ENCODE data around the gene PAFAH1B1. TPM values are rescaled to one million over a fixed set of nuclear protein-coding genes. Genes with fewer than 3 reads are reported as not detected.
"Not testable (repeated sequence)": the region's sequence is repeated elsewhere in the genome, so short reads cannot be mapped to it uniquely, and the experiment has no call there.

Gene PAFAH1B1
- total RNA-seq, 1 experiment from 2014 or later: 49.1 TPM

DNA sequence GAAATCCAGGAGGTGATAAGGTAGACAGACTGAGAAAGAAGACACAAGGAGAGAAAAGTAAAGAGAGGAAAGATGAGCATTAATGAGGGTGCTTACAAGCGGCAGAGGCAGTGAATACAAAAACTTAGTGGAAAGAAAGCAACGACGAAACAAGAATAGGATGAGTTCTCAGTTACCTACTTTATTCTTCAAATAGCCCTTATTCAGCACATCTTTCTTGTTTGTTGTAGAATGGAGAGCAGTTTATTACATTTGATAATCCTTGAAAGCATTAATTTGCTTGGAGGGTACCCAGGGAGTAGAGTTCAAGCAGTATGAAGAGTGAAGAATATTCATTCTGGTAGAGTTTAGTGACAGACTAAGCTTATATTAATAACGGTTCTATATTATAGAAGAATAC lies 22.4 kb downstream of the PAFAH1B1 start:
- Histone ChIP-seq H3K27me3 (ENCODE audit: low read length) (no peaks in the 10 kb centered on the region), H3F3A (ENCODE audit: low read length, unreplicated experiment) (no peaks in the 10 kb centered on the region), H3K36me3 (ENCODE audit: low read depth, low read length) (0 out of 2 replicates have a peak, but pooled peaks cover under 1% of the 10 kb centered on the region), H3K4me1 (ENCODE audit: insufficient read depth, low read length) (no peaks in the 10 kb centered on the region), H3K4me3 (ENCODE audit: low read length) (no peak overlapping the region), H3K27ac (ENCODE audit: low read length) (no peak overlapping the region), H2AFZ (ENCODE audit: low read length) (no peak overlapping the region), H3K9ac (ENCODE audit: low read length) (no peak overlapping the region), H3K4me2 (ENCODE audit: low read length) (no peak overlapping the region), H3K79me2 (ENCODE audit: low read length) (peaks cover 99% of the 10 kb centered on the region), H3K9me2 (replicated peaks; ENCODE audit: low read length) (no peaks in the 10 kb centered on the region), H4K20me1 (ENCODE audit: low read length) (peaks cover 21% of the 10 kb centered on the region; the same call in 1 of the 2 replicates), H3K9me3 (ENCODE audit: low read length) (no peaks in the 10 kb centered on the region)
- DNase-seq (no peak), ATAC-seq (no peak)
- TF ChIP-seq, protein P1, sequence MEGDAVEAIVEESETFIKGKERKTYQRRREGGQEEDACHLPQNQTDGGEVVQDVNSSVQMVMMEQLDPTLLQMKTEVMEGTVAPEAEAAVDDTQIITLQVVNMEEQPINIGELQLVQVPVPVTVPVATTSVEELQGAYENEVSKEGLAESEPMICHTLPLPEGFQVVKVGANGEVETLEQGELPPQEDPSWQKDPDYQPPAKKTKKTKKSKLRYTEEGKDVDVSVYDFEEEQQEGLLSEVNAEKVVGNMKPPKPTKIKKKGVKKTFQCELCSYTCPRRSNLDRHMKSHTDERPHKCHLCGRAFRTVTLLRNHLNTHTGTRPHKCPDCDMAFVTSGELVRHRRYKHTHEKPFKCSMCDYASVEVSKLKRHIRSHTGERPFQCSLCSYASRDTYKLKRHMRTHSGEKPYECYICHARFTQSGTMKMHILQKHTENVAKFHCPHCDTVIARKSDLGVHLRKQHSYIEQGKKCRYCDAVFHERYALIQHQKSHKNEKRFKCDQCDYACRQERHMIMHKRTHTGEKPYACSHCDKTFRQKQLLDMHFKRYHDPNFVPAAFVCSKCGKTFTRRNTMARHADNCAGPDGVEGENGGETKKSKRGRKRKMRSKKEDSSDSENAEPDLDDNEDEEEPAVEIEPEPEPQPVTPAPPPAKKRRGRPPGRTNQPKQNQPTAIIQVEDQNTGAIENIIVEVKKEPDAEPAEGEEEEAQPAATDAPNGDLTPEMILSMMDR (conservative IDR thresholded peaks at IDR 0.05; ENCODE audit: low read depth, low read length): no peak
- TF ChIP-seq EZH2 (IDR thresholded peaks at IDR 0.05; ENCODE audit: low read length, unreplicated experiment): no peak
- POLR2A ChIA-PET (ENCODE audit: unreplicated experiment): no interaction called here
- intact Hi-C loops (cut with micrococcal nuclease): no loop called here
- BruUV-seq (replicated peaks): no TSS peak
- CTCF ChIA-PET: no interaction called here

DNA sequence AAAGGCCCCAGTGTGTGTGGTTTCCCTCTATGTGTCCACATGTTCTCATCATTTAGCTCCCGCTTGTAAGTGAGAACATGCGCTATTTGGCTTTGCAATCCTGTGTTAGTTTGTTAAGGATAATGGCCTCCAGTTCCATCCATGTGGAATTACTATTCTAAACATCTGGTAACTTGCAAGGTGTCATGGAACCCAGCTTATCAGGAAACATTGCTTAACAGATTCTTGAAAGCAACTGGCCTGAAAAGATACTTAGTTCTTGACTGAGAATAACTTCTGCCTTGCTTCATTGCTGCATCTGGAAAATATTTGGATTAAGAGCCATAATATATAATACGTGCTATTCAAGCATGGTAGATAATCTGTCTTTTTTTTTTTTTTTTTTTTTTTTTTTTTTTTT lies 27.8 kb downstream of the PAFAH1B1 start:
- TF ChIP-seq EZH2 (IDR thresholded peaks at IDR 0.05; ENCODE audit: low read length, unreplicated experiment): no peak
- H3K4me3 ChIP-seq (ENCODE audit: low read length): no peak overlapping the region
- BruUV-seq (replicated peaks): no TSS peak
- H3K4me2 ChIP-seq (ENCODE audit: low read length): no peak overlapping the region
- no peaks in the 10 kb centered on the region for H3K9me3 ChIP-seq (ENCODE audit: low read length)
- H3K36me3 ChIP-seq (ENCODE audit: low read depth, low read length): peaks cover 13% of the 10 kb centered on the region; the same call in 1 of the 2 replicates
- H3K9me2 ChIP-seq (replicated peaks; ENCODE audit: low read length): no peaks in the 10 kb centered on the region
- H2AFZ ChIP-seq (ENCODE audit: low read length): no peak overlapping the region
- POLR2A ChIA-PET (ENCODE audit: unreplicated experiment): no interaction called here
- peaks cover 100% of the 10 kb centered on the region for H3K79me2 ChIP-seq (ENCODE audit: low read length)
- no peak overlapping the region for H3K27ac ChIP-seq (ENCODE audit: low read length)
- no peak overlapping the region for H3K9ac ChIP-seq (ENCODE audit: low read length)
- DNase-seq (no peak), ATAC-seq (no peak)
- no peaks in the 10 kb centered on the region for H3K4me1 ChIP-seq (ENCODE audit: insufficient read depth, low read length)
- H3F3A ChIP-seq (ENCODE audit: low read length, unreplicated experiment): no peaks in the 10 kb centered on the region
- CTCF ChIA-PET: no interaction called here
- no peaks in the 10 kb centered on the region for H4K20me1 ChIP-seq (ENCODE audit: low read length)
- intact Hi-C loops (cut with micrococcal nuclease): no loop called here
- H3K27me3 ChIP-seq (ENCODE audit: low read length): no peaks in the 10 kb centered on the region

DNA sequence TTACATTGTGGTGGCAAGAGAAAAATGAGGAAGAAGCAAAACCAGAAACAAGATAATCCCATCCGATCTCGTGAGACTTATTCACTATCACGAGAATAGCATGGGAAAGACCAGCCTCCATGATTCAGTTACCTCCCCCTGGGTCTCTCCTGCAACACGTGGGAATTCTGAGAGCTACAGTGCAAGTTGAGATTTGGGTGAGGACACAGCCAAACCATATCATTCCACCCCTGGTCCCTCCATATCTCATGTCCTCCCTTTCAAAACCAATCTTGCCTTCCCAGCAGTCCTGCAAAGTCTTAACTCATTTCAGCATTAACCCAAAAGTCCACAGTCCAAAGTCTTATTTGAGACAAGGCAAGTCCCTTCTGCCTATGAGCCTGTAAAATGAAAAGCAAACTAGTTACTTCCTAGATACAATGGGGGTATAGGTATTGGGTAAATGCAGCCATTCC lies 28.5 kb downstream of the PAFAH1B1 start:
- peaks cover 13% of the 10 kb centered on the region; the same call in 1 of the 2 replicates for H3K36me3 ChIP-seq (ENCODE audit: low read depth, low read length)
- H2AFZ ChIP-seq (ENCODE audit: low read length); H3K4me3 ChIP-seq (ENCODE audit: low read length); BruUV-seq (replicated peaks); CTCF ChIA-PET; H3F3A ChIP-seq (ENCODE audit: low read length, unreplicated experiment); DNase-seq; intact Hi-C loops (cut with micrococcal nuclease); H3K27ac ChIP-seq (ENCODE audit: low read length); H3K4me1 ChIP-seq (ENCODE audit: insufficient read depth, low read length); H3K27me3 ChIP-seq (ENCODE audit: low read length); POLR2A ChIA-PET (ENCODE audit: unreplicated experiment); H3K9me3 ChIP-seq (ENCODE audit: low read length); H4K20me1 ChIP-seq (ENCODE audit: low read length); H3K4me2 ChIP-seq (ENCODE audit: low read length); H3K9ac ChIP-seq (ENCODE audit: low read length); ATAC-seq; H3K9me2 ChIP-seq (replicated peaks; ENCODE audit: low read length): not testable (repeated sequence)
- peaks cover 100% of the 10 kb centered on the region for H3K79me2 ChIP-seq (ENCODE audit: low read length)

DNA sequence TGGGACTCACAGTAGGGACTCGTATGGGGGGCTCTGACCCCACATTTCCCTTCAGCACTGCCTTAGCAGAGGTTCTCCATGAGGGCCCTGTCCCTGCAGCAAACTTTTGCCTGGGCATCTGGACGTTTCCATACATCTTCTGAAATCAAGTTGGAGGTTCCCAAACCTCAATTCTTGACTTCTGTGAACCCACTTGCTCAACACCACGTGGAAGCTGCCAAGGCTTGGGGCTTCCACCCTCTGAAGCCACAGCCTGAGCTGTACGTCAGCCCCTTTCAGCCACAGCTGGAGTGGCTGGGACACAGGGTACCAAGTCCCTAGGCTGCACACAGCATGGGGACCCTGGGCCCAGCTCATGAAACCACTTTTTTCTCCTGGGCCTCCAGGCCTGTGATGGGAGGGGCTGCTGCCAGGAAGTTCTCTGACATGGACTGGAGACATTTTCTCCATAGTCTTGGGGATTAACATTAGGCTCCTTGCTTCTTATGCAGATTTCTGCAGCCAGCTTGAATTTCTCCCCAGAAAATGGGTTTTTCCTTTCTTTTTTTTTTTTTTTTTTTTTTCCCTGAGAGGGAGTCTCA lies 29.4 kb downstream of the PAFAH1B1 start:
- H4K20me1 ChIP-seq (ENCODE audit: low read length); H3K4me3 ChIP-seq (ENCODE audit: low read length); H3F3A ChIP-seq (ENCODE audit: low read length, unreplicated experiment); DNase-seq; ATAC-seq; H3K27ac ChIP-seq (ENCODE audit: low read length); CTCF ChIA-PET; H3K4me1 ChIP-seq (ENCODE audit: insufficient read depth, low read length); intact Hi-C loops (cut with micrococcal nuclease); H3K4me2 ChIP-seq (ENCODE audit: low read length); H3K27me3 ChIP-seq (ENCODE audit: low read length); H3K9me3 ChIP-seq (ENCODE audit: low read length); H3K9me2 ChIP-seq (replicated peaks; ENCODE audit: low read length); H3K9ac ChIP-seq (ENCODE audit: low read length); H2AFZ ChIP-seq (ENCODE audit: low read length); POLR2A ChIA-PET (ENCODE audit: unreplicated experiment); BruUV-seq (replicated peaks): not testable (repeated sequence)
- Histone ChIP-seq H3K79me2 (ENCODE audit: low read length) (peaks cover 100% of the 10 kb centered on the region), H3K36me3 (ENCODE audit: low read depth, low read length) (peaks cover 13% of the 10 kb centered on the region; the same call in 1 of the 2 replicates)

Data from PC-3 (cell line).